ENCODE measurements around the gene SPDYA.

GRCh38 chr2:28824870-28825269 lies 14.2 kb downstream of the SPDYA start:
- TF ChIP-seq CTCF (CRISPR knock-in tag; IDR thresholded peaks at IDR 0.05) (no peak), MYC (CRISPR knock-in tag; IDR thresholded peaks at IDR 0.05; ENCODE audit: borderline replicate concordance) (no peak)

All from HepG2 (cell line).